Loucy (cell line): ENCODE measurements around the gene ATG13.

Source experiments
- H2AFZ ChIP-seq: fragments of 200-600 bp; sonication (generic); 2 replicates; pipeline ENCODE4 v1.6.0; 2016; ENCODE audit warnings: antibody characterized with exemption, mild to moderate bottlenecking, low read length, moderate library complexity
- H3F3A ChIP-seq: fragments of 200-600 bp; 2 replicates; pipeline ENCODE4 v1.6.0; 2016; ENCODE audit warnings: antibody characterized with exemption, low read depth, mild to moderate bottlenecking
- H3K27me3 ChIP-seq: fragments of 200-600 bp; sonication (generic); 2 replicates; pipeline ENCODE4 v1.6.1; 2014; ENCODE audit warnings: low read length, mild to moderate bottlenecking; ENCODE audit not compliant: insufficient read depth, poor library complexity, severe bottlenecking
- H3K36me3 ChIP-seq: fragments of 200-600 bp; sonication (generic); 2 replicates; pipeline ENCODE4 v1.6.1; 2016; ENCODE audit warnings: low read length; ENCODE audit not compliant: insufficient read depth
- H3K4me1 ChIP-seq: fragments of 200-600 bp; sonication (generic); 2 replicates; pipeline ENCODE4 v1.5.1; 2014; ENCODE audit warnings: low read length, mild to moderate bottlenecking; ENCODE audit not compliant: insufficient read depth, poor library complexity, severe bottlenecking
- H3K4me2 ChIP-seq: fragments of 200-600 bp; sonication (generic); 2 replicates; pipeline ENCODE4 v1.6.0; 2014; ENCODE audit warnings: antibody characterized with exemption, low read length, low read depth, mild to moderate bottlenecking; ENCODE audit not compliant: poor library complexity, severe bottlenecking
- H3K4me3 ChIP-seq: fragments of 200-600 bp; sonication (generic); 2 replicates; pipeline ENCODE4 v1.5.1; 2014; ENCODE audit warnings: low read length, mild to moderate bottlenecking, mixed read lengths; ENCODE audit not compliant: poor library complexity, severe bottlenecking
- H3K79me2 ChIP-seq: fragments of 200-600 bp; sonication (generic); 2 replicates; pipeline ENCODE4 v1.6.1; 2014; ENCODE audit warnings: low read length; ENCODE audit not compliant: insufficient read depth
- H3K9ac ChIP-seq: fragments of 200-600 bp; sonication (generic); 2 replicates; pipeline ENCODE4 v1.6.0; 2014; ENCODE audit warnings: mild to moderate bottlenecking, low read depth, low read length, moderate library complexity; ENCODE audit not compliant: poor library complexity, severe bottlenecking
- H3K9me2 ChIP-seq: fragments of 200-600 bp; sonication (generic); replicated peaks from 2 replicates; pipeline ENCODE4 v1.6.1; 2016; ENCODE audit warnings: low read depth, low read length, mixed read lengths
- H3K9me3 ChIP-seq: fragments of 200-600 bp; sonication (generic); 2 replicates; pipeline ENCODE4 v1.6.1; 2014; ENCODE audit warnings: mild to moderate bottlenecking, antibody characterized with exemption, low read length, low read depth; ENCODE audit not compliant: insufficient read depth
- H4K20me1 ChIP-seq: fragments of 200-600 bp; sonication (generic); 2 replicates; pipeline ENCODE4 v1.6.0; 2014; ENCODE audit warnings: antibody characterized with exemption, low read length, mild to moderate bottlenecking; ENCODE audit not compliant: insufficient read depth, poor library complexity, severe bottlenecking
- CTCF ChIP-seq: fragments of 200-600 bp; sonication (generic); conservative IDR thresholded peaks from 2 replicates; pipeline ENCODE4 v1.5.1; 2014; ENCODE audit warnings: mild to moderate bottlenecking, antibody characterized with exemption, low read length
- EZH2phosphoT487 ChIP-seq: fragments of 200-600 bp; IDR thresholded peaks from 2 replicates; pipeline ENCODE4 v1.6.1; 2018; ENCODE audit warnings: antibody characterized with exemption, mild to moderate bottlenecking, moderate library complexity, borderline replicate concordance

The ATG13 gene

GRCh38 chr11:46675288-46675851 is 58.0 kb downstream of the ATG13 start:
- Histone ChIP-seq H3K79me2 (peaks cover 8% of the 10 kb centered on the region; the same call in 1 of the 2 replicates), H3K4me2 (peak overlapping the region; percentile 70), H3K4me1 (peaks cover 62% of the 10 kb centered on the region), H3K36me3 (peaks cover 54% of the 10 kb centered on the region; the same call in 1 of the 2 replicates), H2AFZ (no peak overlapping the region), H3F3A (peaks cover 33% of the 10 kb centered on the region), H4K20me1 (no peaks in the 10 kb centered on the region), H3K9me2 (no peaks in the 10 kb centered on the region), H3K9ac (peak overlapping the region; percentile 76), H3K4me3 (peak overlapping the region; percentile 37), H3K9me3 (no peaks in the 10 kb centered on the region), H3K27me3 (no peaks in the 10 kb centered on the region)
- TF ChIP-seq CTCF (no peak), EZH2phosphoT487 (no peak)

- Histone ChIP-seq H3K36me3 (peaks cover 59% of the 10 kb centered on the region; the same call in 1 of the 2 replicates), H2AFZ (no peak overlapping the region), H3K4me3 (no peak overlapping the region), H3K9ac (peak overlapping the region; percentile 76), H3F3A (peaks cover 28% of the 10 kb centered on the region), H3K27me3 (no peaks in the 10 kb centered on the region), H3K4me1 (peaks cover 57% of the 10 kb centered on the region), H3K9me2 (no peaks in the 10 kb centered on the region), H3K4me2 (peak overlapping the region; percentile 70), H4K20me1 (no peaks in the 10 kb centered on the region), H3K9me3 (no peaks in the 10 kb centered on the region), H3K79me2 (peaks cover 8% of the 10 kb centered on the region; the same call in 1 of the 2 replicates)
- no peak for TF ChIP-seq CTCF
- TF ChIP-seq EZH2phosphoT487 = no peak
Observed at GRCh38 chr11:46675949-46676348, 58.6 kb downstream of the ATG13 start.

GRCh38 chr11:46676436-46677158 is 59.2 kb downstream of the ATG13 start:
- no peak overlapping the region for H3K4me2 ChIP-seq
- no peaks in the 10 kb centered on the region for H3K9me3 ChIP-seq
- H3K9me2 ChIP-seq = no peaks in the 10 kb centered on the region
- no peak overlapping the region for H2AFZ ChIP-seq
- peaks cover 52% of the 10 kb centered on the region for H3K4me1 ChIP-seq
- H3K27me3 ChIP-seq = no peaks in the 10 kb centered on the region
- peaks cover 64% of the 10 kb centered on the region; the same call in 1 of the 2 replicates for H3K36me3 ChIP-seq
- no peaks in the 10 kb centered on the region for H4K20me1 ChIP-seq
- TF ChIP-seq CTCF (no peak), EZH2phosphoT487 (no peak)
- no peak overlapping the region for H3K4me3 ChIP-seq
- peaks cover 8% of the 10 kb centered on the region; the same call in 1 of the 2 replicates for H3K79me2 ChIP-seq
- peak overlapping the region; percentile 76 for H3K9ac ChIP-seq
- H3F3A ChIP-seq = peaks cover 23% of the 10 kb centered on the region
